Mesodermal cell (in vitro differentiated cells): ENCODE data around the gene ZSCAN20. TPM values are rescaled to one million over a fixed set of nuclear protein-coding genes. Genes with fewer than 3 reads are reported as not detected.

Experiments
- H3K27ac ChIP-seq: 2 replicates; pipeline ENCODE4 v1.7.0; 2013; ENCODE audit warnings: mild to moderate bottlenecking, low read depth, low read length, moderate library complexity; ENCODE audit not compliant: severe bottlenecking
- H3K36me3 ChIP-seq: 2 replicates; pipeline ENCODE4 v1.7.1; 2013; ENCODE audit warnings: mild to moderate bottlenecking, low read length, moderate library complexity; ENCODE audit not compliant: control insufficient read depth, insufficient read depth
- H3K4me1 ChIP-seq: one replicate; pipeline ENCODE4 v1.7.1; 2013; ENCODE audit warnings: mild to moderate bottlenecking, low read length; ENCODE audit not compliant: insufficient read depth, control insufficient read depth, poor library complexity, severe bottlenecking
- H3K4me3 ChIP-seq: 2 replicates; pipeline ENCODE4 v1.7.0; 2013; ENCODE audit warnings: low read length, control low read depth, mild to moderate bottlenecking; ENCODE audit not compliant: insufficient read depth, poor library complexity, severe bottlenecking; ENCODE audit errors: extremely low read depth
- H3K9me3 ChIP-seq: 2 replicates; pipeline ENCODE4 v1.7.1; 2013; ENCODE audit warnings: mild to moderate bottlenecking, low read length, moderate library complexity; ENCODE audit not compliant: control insufficient read depth
- whole genome bisulfite sequencing, 2 experiments: methylation state at CpG; one replicate each; pipeline ENCODE4 v1.1.5; 2013; ENCODE audit warnings: missing lambda C conversion rate in 2 of 2; ENCODE audit not compliant: insufficient coverage in 2 of 2; 5-methylcytosine and 5-hydroxymethylcytosine counted together
- polyA plus RNA-seq, 2 experiments: library from polyadenylated mRNA; stranded (reverse); fragments of 50-300 nt; gene quantifications; one replicate each; pipeline ENCODE4 v1.2.3, GENCODE V29; 2013

Gene ZSCAN20
- 4.2 TPM for polyA plus RNA-seq (2013, experiment 1 of 2)
- polyA plus RNA-seq (2013, experiment 2 of 2), result 3.3 TPM

DNA sequence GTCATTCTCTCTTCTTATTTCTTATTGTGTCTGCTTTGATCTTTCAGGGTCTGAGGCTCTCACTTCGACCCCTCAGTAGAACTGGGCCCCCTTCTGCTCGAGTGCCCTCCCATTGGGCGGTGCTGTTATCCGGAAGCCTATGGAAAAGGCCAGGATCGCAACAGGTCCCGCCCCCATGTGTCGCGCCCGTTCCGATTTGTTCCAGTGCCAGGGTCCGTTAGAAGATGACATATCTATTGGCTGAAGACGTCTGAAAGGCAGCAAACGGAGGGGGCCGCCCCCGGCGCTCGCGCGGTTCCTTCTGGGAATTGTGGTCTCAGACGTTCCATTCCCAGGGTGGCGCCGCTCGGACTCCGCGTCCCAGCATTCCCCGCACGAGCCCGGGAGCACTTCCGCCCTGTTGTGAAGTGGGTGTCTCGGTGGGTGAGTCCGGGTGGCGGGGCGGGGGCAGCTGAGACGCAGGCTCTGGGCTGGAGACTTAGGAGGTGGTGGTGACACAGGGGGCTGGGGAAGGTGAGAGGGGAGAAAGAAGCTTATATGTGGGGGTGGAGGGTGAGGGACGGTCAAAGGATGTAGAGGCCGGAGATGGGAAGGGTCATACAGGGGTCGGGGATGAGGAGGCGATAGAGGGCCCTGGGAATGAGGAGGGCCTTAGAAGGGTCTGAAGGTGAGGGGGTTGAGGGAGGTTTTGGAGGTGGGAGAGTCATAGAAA is at the start of gene ZSCAN20:
TSS of gene ZSCAN20 (plus strand) at position 377 of the 712 bp plus-strand sequence. CDS start 6,644 bp downstream, outside the sequence.
- H3K4me1 ChIP-seq, result peaks cover 34% of the 10 kb centered on the region
- no peaks in the 10 kb centered on the region for H3K9me3 ChIP-seq
- no peaks in the 10 kb centered on the region for H3K36me3 ChIP-seq
- WGBS, 2 experiments, result 2% methylated on average over 31 to 36 of the region's 38 CpGs
- H3K27ac ChIP-seq, result peak within 1 kb of the TSS; percentile 51
- H3K4me3 ChIP-seq, result peak within 1 kb of the TSS; percentile 63

DNA sequence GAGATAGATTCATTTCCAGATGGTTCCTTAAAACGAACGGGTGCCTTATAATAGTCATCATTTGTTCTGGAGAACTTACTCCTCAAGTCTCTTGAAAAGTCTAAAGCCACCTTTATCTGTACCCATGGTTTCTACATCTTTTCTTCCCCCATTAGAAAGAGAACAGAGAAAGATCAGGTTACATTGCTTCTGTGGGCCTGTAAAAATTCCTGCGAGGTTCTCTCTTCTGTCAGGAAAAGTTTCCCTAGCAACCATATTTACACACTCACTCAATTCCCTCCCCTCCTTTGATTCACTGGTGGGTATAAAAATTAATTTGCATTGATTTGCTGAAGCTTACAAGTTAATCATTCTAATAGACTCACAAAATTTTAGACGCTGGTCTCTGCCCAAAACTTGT is 48.2 kb upstream of the ZSCAN20 start:
- WGBS, 2 experiments, result no CpG with 5 or more reads among the region's 4 CpGs
- Histone ChIP-seq H3K27ac (peak overlapping the region; percentile 55), H3K4me1 (peaks cover 45% of the 10 kb centered on the region), H3K36me3 (peaks cover 25% of the 10 kb centered on the region), H3K9me3 (peaks cover 3% of the 10 kb centered on the region), H3K4me3 (no peak overlapping the region)

DNA sequence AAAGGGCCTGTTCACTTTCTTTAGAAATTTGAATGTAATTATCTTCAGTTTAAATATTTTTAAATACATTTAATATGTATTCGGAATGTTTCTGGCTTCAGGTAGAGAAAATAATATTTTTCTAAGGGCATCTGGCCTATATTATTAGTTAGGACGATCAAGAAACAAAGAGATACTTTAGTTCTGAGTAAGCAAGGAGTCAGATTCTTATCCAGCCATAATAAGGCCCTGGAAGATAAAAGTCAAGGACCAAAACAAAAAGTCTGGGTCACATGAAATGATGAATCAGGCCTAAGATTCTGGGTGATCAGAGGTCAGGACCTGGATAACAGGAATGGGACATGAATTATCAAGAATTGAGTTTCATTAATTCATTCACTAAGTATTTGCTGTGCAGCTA is 47.8 kb upstream of the ZSCAN20 start:
- H3K36me3 ChIP-seq, result peaks cover 25% of the 10 kb centered on the region
- H3K4me3 ChIP-seq, result no peak overlapping the region
- H3K9me3 ChIP-seq, result no peaks in the 10 kb centered on the region
- H3K27ac ChIP-seq, result peak overlapping the region; percentile 55
- WGBS, 2 experiments, result 50% methylated on average over 1 of the region's 2 CpGs; no CpG with 5 or more reads in 1 of the 2 experiments
- peaks cover 45% of the 10 kb centered on the region for H3K4me1 ChIP-seq

DNA sequence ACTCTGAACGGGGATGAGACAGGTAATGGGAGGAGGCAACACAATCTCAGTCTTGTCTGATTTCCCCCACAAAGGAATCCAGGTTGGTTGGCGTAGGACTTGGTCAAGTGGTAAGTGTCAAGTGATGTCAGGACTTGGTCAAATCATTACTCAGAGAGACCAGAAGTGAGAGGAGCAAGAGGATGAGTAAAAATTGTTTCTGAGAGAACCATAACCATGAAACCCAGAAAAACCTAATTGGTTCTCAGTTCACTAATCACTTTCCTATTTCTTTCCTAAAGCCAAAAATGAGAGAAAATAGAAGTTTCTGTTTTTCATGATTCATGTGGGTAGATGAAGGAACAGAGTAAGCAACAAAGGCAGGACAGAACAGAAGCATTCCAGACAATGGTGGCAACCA is 46.5 kb upstream of the ZSCAN20 start:
- Histone ChIP-seq H3K27ac (no peak overlapping the region), H3K4me1 (peaks cover 42% of the 10 kb centered on the region), H3K4me3 (no peak overlapping the region), H3K36me3 (peaks cover 15% of the 10 kb centered on the region), H3K9me3 (no peaks in the 10 kb centered on the region)
- WGBS, 2 experiments, result 83% methylated on average over 1 of the region's 2 CpGs

DNA sequence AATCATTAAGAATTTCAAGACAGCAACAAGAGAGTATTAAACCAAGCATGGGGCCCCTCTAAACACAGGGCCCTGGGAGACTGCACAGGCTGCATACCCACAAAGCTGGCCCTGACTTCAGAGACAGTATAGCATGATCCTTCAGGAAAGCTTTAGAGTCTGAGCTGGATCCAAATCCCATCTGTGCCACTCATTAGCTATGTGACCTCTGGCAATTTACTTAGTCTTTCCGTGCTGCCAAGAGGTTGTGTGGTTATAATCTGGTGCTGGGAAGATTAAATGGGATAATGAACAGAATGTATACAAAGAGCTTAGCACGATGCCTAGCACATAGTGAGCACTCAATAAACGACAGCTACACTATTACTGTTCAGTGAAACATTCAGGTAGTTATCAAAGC is 45.5 kb upstream of the ZSCAN20 start:
- Histone ChIP-seq H3K4me3 (no peak overlapping the region), H3K9me3 (no peaks in the 10 kb centered on the region), H3K36me3 (peaks cover 15% of the 10 kb centered on the region), H3K4me1 (peaks cover 34% of the 10 kb centered on the region), H3K27ac (no peak overlapping the region)
- WGBS, 2 experiments, result 100% methylated on average over 1 to 2 of the region's 3 CpGs

DNA sequence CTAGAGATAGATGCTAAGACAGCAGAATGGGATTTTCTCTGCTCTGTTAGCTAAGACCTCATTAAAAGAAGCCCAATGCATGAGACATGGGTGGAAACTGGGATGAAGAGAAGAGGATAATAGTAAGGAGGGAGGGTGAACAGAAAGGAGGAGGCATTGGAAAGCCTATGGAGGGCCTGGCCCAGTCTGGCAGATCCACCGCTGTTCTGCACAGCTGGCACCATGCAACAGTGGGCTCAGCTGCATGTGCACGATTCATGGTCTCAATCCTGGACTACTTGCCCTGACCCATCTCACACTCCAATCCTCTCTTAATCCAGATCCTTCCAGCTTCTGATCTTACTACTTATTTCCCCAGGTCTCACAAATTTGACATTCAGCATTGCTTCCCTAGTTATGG is 43.8 kb upstream of the ZSCAN20 start:
- Histone ChIP-seq H3K4me1 (peaks cover 39% of the 10 kb centered on the region), H3K9me3 (no peaks in the 10 kb centered on the region), H3K27ac (no peak overlapping the region), H3K36me3 (peaks cover 15% of the 10 kb centered on the region), H3K4me3 (peak overlapping the region; percentile 58)
- 100% methylated on average over 2 of the region's 2 CpGs; no CpG with 5 or more reads in 1 of the 2 experiments for WGBS, 2 experiments

DNA sequence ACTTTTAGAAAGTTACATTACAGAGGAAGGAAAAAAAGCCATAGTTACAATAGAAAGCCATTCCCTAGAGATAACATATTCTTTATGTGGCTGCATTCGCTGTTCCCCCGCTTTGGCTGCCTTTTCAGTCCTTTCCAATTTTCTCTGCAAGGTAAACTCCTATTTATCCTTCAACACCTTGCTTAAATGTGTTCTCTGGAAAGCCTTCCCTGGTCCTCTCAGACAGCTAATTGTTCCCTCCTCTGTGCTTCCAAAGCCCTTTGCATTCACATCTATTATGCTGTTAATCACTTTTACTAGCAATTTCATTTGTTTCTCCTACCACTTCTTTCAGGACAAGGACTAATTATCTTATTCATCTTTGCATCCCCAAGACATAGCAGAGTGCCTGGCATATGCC is 43.1 kb upstream of the ZSCAN20 start:
- Histone ChIP-seq H3K4me3 (peak overlapping the region; percentile 58), H3K9me3 (no peaks in the 10 kb centered on the region), H3K4me1 (peaks cover 44% of the 10 kb centered on the region), H3K36me3 (peaks cover 15% of the 10 kb centered on the region), H3K27ac (no peak overlapping the region)
- WGBS, 2 experiments, result 42 to 49% methylated on average over 2 of the region's 2 CpGs

DNA sequence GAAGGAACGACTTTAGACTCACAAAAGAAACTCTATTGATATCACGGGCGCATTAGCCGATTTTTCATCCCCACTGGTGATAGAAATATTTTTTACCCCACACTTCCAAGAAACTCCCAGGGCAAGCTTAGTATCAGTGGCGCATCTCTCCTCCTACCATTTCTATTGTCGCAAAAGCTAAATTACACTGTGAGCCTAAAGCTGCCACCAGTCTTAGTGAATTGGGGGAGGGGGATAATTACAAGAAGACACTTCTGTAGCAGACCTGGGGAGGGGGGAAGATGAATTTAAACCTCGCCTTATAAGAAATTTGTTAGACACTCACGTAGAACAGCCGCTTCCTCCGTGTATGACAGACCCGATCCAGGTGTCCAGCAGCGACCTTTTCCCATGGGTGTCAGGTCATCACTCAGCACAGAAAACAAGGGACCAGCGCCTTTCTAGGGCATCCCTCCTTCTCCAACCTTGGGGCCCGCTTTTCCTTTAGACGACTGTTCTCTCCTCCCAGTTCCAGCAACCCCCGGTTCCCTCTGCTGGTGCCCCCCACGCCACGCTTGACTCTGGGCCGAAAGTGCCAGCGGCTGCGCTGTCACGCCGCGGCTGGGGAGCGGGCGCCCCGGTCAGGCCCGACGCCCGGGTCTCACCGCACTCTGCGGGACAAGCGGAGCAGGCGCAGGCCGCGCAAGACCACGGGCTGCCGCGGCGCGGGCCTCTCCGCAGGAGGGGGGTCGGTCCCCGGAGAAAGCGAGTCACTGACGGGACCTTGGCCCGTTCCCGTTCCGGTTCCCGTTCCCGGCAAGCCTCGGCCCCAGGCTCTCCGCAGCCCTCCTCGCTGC is 42.4 kb upstream of the ZSCAN20 start:
- H3K4me1 ChIP-seq, result peaks cover 44% of the 10 kb centered on the region
- H3K27ac ChIP-seq, result peak overlapping the region; percentile 54
- WGBS, 2 experiments, result 1 to 2% methylated on average over 38 to 47 of the region's 54 CpGs
- peaks cover 15% of the 10 kb centered on the region for H3K36me3 ChIP-seq
- H3K4me3 ChIP-seq, result peak overlapping the region; percentile 58
- no peaks in the 10 kb centered on the region for H3K9me3 ChIP-seq

DNA sequence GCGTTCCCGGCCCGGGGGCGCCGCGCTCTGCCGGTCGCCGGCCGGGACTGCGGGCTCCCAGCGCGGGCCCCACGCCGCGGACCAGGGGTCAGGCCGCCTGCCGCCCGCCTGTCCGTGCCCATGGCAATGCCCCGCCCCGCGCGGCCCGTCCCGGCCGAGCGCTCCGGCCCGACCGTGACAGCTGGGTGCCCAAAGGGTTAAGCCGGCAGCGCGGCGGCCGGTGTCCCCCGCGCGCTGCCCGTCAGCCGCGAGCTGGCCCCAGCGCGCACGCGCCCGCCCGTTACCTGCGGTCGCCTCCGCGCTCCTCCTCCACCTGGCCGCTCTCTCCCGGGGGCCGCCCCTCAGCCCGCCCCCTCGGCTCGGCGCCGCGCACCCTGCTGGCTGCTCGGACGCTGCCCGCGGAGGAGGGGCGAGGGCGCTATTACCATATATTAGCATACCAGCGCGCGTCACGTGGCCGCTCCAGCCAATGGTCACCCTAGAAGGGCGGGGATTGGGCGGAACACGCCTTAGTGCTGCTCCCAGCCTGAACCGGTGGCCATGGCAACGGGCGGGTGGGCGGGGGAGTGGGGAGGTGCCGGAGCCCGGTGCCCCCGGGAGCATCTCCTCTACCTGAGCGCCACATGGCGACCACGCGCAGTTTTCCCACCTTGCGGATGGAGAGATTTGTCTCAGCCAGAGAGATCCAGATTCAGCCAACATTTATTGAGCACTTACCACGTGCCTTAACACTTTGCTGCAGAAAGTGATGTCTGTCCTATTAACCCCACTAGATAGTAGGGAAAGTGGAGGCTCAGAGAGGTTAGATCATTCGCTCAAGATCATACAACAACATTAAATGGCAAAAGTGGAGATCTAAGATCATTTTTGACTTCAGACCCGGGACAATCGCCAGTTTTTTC is 41.5 kb upstream of the ZSCAN20 start, which contains the start of gene PHC2:
TSS of gene PHC2 (minus strand) at position 404 of the 902 bp plus-strand sequence. CDS start 55,556 bp downstream, outside the sequence.
- H3K4me3 ChIP-seq, result peak within 1 kb of the TSS; percentile 58
- H3K27ac ChIP-seq, result peak within 1 kb of the TSS; percentile 54
- peaks cover 48% of the 10 kb centered on the region for H3K4me1 ChIP-seq
- H3K9me3 ChIP-seq, result no peaks in the 10 kb centered on the region
- H3K36me3 ChIP-seq, result peaks cover 10% of the 10 kb centered on the region
- 3% methylated on average over 37 to 62 of the region's 91 CpGs for whole genome bisulfite sequencing, 2 experiments
